Stimulated activated CD4-positive, alpha-beta T cell treated with anti-CD3 and anti-CD28 coated beads, TNF-alpha, amount 100 ng/mL, for 1 hour (primary cell): Measurements from ENCODE around the gene KRTAP4-2.
"Not testable (repeated sequence)": the region's sequence is repeated elsewhere in the genome, so short reads cannot be mapped to it uniquely, and the experiment has no call there.

Source experiments
- DNase-seq, 3 donors: peaks; one replicate each; pipeline ENCODE4 v3.0.0-alpha.2; 2020; ENCODE audit warnings: low read depth in 3 of 3, low spot score in 1 of 3

Gene KRTAP4-2

GRCh38 chr17:41177727-41178271 lies at the start of gene KRTAP4-2:
Gene KRTAP4-2, minus strand, starts transcription at chr17:41178221. Its CDS starts 57 bp downstream, at chr17:41178164.
- no peak for DNase-seq

GRCh38 chr17:41226598-41227095 lies 48.6 kb upstream of the KRTAP4-2 start, which contains the start of gene KRTAP9-2:
Gene KRTAP9-2, plus strand, starts transcription at chr17:41226648. Its CDS starts 7 bp downstream, at chr17:41226655.
- DNase-seq = not testable (repeated sequence)

DNA sequence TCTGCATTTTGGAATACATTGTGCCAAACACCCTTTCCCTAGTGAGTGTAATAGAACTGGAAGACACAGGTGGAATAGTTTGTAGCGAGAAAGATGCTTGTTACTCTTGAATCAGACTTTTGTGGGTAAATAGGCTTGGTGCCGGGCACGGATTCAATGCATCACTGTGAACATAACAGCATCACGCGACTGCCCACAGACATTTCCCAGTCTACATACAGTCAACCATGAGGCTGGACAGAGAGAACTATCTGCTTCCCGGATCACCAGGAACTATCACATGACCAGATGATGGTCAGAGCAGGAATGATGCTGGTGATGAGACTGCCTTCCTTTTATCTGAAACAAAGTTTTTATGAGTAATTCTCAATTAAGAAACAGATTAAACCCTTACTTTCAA lies 48.0 kb upstream of the KRTAP4-2 start:
- no peak for DNase-seq

DNA sequence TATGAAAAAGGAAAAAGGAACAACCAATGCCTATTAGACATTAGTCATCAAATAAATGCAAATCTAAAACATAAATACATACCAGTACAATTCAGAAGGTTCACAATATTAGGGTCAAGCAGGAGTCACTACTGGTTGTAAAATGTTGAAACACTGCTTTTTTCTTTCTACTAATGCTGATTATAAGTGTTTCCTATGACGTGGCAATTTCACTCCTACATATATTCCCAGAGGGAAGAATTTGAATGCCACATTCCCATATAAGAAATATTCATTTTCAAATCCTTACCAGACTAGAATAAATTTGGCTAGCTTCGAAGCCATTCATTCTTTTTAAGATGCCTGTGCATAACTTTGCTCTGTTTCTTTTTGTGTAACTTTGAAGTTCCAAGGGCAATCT lies 45.8 kb upstream of the KRTAP4-2 start:
- no peak for DNase-seq

- DNase-seq = no peak
Measured at GRCh38 chr17:41215681-41216080, 37.7 kb upstream of the KRTAP4-2 start.

GRCh38 chr17:41212524-41213169 lies 34.6 kb upstream of the KRTAP4-2 start:
- no peak for DNase-seq

DNA sequence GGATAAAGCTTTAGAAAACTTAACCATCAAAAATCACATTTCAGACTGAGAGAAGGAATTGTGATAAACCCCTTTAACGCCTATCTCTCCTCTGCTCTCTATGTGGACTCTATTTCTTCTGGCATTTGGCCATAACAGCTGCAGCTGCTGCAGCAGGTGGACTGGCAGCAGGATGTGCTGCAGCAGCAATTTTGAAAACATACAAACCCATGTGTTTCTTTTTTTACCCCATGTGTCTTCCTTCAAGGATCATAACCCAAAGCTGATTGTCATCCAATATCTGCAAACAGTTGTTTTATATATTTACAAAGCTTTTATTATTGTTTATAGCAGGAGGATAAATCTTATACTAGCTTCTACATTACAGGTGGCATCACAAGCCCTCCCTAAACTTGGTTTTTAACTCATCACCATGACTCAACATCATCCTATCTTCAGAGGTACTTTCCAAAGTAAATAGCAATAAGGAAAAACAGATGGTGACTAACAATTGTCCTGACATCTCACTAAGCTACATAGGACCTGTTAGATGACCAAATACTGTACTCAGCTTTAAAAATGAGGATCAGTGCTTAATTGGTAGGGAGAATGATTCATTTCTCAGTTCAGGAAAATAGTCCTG lies 33.9 kb upstream of the KRTAP4-2 start:
- DNase-seq = no peak

DNA sequence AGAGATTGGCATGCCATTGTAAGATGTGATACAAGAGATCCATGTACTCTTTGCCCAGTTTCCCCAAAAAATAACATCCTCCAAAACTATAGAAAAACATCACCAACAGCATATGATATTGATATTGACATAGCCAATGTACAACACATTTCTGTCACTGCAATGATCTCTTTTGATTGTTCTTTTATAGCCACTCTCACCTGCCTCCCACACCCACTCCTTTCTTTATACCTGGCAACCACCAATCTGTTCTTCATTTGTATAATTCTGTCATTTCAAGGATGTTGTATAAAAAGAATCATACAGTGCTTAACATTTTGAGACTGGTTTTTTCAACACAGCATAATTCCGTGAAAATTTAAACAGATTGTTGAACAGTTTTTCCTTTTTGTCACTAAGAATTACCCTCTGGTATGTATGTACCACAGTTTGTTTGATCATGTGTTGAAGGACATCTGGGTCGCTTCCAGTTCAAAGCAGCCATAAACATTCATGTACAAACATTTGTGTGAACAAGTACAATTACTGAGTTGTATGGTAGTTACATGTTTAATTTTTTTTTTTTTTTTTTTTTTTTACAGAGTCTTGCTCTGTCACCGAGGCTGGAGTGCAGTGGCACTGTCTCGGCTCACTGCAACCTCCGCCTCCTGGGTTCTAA lies 21.5 kb upstream of the KRTAP4-2 start:
- no peak for DNase-seq

GRCh38 chr17:41196068-41196467 lies 18.0 kb upstream of the KRTAP4-2 start:
- no peak for DNase-seq

DNA sequence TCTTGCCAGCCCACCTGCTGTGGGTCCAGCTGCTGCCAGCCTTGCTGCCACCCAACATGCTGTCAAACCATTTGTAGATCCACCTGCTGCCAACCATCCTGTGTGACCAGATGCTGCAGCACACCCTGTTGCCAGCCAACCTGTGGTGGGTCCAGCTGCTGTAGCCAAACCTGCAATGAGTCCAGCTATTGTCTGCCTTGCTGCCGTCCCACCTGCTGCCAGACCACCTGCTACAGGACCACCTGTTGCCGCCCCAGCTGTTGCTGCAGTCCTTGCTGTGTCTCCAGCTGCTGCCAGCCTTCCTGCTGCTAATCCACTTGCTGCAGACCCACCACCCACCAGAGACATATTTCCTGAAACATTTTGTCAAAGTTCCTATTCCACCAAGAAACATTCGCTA lies 12.3 kb upstream of the KRTAP4-2 start:
- no peak for DNase-seq

- not testable (repeated sequence) for DNase-seq
Measured at GRCh38 chr17:41189837-41190318, 11.9 kb upstream of the KRTAP4-2 start, which contains the start of gene KRTAP9-1. Gene KRTAP9-1, plus strand, starts transcription at chr17:41189887. Its CDS starts 0 bp downstream, at chr17:41189887.

GRCh38 chr17:41186872-41187271 lies 8.9 kb upstream of the KRTAP4-2 start:
- no peak for DNase-seq

GRCh38 chr17:41185001-41185400 lies 7.0 kb upstream of the KRTAP4-2 start:
- no peak for DNase-seq

DNA sequence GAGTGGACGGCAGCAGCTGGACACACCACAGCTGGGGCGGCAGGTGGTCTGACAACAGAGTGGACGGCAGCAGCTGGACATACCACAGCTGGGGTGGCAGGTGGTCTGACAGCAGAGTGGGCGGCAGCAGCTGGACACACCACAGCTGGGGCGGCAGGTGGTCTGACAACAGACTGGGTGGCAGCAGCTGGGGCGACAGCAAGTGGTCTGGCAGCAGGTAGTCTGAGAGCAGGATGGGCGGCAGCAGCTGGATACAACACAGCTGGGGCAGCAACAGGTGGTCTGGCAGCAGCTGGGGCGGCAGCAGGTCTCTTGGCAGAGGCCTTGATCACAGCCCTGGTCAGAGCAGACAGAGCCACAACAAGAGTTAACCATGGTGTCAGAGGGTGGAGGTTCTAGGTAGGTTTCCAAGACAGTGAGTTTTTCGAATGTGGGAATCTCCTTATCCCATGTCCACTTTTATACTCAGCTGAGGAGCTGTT lies 6.5 kb upstream of the KRTAP4-2 start, which contains the start of gene KRTAP4-1:
Gene KRTAP4-1, minus strand, starts transcription at position 432 of the 482 bp plus-strand sequence. Its CDS starts 57 bp downstream, at position 375.
- no peak for DNase-seq

GRCh38 chr17:41178843-41179616 lies 1.0 kb upstream of the KRTAP4-2 start:
- DNase-seq = no peak

DNA sequence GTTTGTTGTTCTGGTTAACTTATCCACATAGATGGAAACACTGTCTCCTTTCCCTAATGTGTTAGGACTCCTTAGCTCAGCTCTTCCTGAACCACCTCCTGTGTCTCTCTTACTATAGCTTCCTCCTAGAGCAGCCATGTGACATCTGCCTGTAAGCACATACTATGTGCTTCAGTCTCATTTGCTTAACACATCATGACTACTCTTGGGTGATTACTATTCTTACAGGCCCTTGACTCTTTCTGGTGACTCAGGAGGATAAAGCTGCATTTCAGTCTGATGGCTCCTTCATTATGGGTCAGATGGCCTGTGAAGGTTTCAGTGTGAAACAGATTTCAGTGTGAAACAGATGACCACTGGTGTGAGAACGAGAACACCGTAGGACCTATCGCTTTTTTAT lies 320 bp upstream of the KRTAP4-2 start:
- no peak for DNase-seq

DNA sequence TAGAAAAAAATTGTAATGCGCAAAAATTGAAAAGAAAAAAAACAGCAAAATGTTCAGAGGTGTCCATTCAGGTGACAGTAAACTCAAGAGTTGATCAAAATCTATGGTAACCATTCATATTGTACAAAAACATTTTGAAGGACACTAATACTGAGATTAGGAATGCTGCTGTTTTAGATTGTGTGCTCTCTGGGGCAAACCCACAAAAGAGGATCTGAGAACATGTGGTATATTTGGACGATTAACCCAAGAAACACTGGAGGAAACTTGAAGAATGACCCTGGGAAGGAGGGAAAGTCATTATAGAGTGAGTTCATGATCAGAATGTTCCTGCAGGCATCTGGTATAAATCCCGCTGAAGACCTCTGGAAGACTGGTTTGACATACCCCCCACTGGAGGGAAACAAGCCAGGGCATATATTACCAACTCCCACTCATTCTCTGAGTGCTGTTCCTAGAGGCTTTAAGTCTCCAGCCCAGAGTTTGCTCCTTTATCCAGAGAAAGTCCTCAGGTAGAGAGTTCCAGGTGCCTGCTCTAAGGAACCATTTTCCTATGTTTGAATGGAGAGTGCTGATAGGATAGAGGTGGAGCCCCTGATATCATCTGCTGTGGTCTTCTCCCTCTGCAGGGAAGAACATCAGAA lies 1.2 kb downstream of the KRTAP4-2 start:
- no peak for DNase-seq

DNA sequence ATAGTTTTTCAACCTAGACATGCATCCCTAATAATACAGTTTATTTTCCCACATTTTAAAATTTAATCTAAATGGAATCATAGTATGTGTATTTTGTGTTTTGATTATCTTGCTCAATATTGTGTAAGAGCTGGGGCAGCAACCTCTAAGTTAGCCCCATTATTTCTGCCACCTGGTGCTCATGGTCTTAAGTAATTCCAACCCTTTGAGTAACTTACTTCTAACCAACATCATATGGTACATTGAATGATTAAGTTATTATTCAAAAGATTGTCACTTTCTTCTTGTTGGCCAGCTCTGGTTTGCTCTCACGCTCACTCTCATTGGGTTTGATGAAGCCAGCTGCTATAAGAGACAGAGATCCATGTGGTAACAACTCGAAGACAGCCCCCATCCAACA lies 6.1 kb downstream of the KRTAP4-2 start:
- DNase-seq = no peak

DNA sequence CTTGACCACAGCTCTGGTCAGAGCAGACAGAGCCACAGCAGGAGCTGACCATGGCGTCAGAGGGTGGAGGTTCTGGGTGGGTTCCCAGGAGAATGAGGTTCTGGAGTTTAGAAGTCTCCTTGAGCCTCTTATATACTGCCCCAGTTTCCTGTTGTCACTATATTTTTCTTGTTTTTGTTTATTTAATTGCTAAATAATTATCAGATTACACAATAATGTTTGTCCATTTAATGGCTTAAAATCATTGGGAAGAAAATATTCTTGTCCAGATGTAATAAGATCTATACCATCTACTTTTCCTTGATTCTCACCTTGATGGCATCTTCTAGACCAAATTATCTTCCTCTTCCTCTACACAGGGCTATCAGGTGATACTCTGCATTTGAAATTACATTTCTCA lies 9.9 kb downstream of the KRTAP4-2 start, which contains the start of gene KRTAP4-3:
Gene KRTAP4-3, minus strand, starts transcription at position 101 of the 400 bp plus-strand sequence. Its CDS starts 49 bp downstream, at position 52.
- no peak for DNase-seq

- DNase-seq = no peak
Measured at GRCh38 chr17:41167561-41167960, 10.5 kb downstream of the KRTAP4-2 start.
